Measurements from ENCODE around the gene CIDEB. TPM values are rescaled to one million over a fixed set of nuclear protein-coding genes. Genes with fewer than 3 reads are reported as not detected.

Gene CIDEB
- total RNA-seq, 1 experiment from 2014 or later: 0.18 TPM

DNA sequence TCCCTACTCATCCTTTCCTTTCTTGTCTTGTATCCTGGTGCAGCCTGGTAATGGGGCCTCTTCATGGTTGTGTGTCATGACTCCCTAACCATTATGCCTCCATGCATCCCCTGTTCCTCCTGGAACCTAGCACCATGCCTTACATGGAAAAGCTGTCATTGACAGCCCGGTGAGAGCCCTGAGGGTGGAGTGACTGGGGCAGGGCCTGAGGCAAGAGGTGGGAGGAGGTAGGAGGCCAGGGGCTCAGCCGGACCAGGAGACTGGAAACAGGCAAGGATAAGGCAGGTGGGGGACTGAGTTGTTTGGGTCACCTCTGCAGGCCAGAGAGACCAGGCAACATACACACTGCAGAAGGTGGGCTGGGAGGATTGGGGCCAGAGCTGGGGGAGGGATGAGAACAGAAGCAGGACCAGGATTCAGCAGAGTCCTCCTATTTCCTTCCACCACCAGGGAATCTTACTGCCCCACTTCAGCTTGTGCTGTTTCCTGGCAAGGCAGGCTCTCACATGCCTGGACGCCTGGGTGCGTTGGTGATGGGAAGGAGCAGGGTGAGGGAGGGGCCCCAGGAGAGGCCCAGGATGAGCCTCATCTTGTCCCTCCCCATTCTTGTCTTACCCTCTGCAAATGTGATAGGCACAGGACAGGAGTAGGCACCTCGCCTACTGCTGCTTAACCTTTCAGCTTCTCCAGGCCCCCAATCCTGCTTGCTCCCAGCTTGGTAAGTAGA lies 1.9 kb upstream of the CIDEB start, which contains the start of gene LTB4R2:
Gene LTB4R2, plus strand, starts transcription at position 603 of the 727 bp plus-strand sequence. CDS start 525 bp downstream, outside the sequence.
- no peak within 1 kb of the TSS for H3K27ac ChIP-seq (ENCODE audit: low read length)
- CTCF ChIA-PET: no interaction called here
- POLR2A ChIA-PET: no interaction called here
- TF ChIP-seq TCF7L2 (IDR thresholded peaks at IDR 0.05; ENCODE audit: low read depth, low read length) (no peak), CTCF (IDR thresholded peaks at IDR 0.05) (no peak), POLR2AphosphoS5 (IDR thresholded peaks at IDR 0.05; ENCODE audit: low read depth, low read length) (no peak), SIN3A (IDR thresholded peaks at IDR 0.05; ENCODE audit: borderline replicate concordance, insufficient read depth, low read depth, low read length) (no peak)
- TF ChIP-seq, protein P1, sequence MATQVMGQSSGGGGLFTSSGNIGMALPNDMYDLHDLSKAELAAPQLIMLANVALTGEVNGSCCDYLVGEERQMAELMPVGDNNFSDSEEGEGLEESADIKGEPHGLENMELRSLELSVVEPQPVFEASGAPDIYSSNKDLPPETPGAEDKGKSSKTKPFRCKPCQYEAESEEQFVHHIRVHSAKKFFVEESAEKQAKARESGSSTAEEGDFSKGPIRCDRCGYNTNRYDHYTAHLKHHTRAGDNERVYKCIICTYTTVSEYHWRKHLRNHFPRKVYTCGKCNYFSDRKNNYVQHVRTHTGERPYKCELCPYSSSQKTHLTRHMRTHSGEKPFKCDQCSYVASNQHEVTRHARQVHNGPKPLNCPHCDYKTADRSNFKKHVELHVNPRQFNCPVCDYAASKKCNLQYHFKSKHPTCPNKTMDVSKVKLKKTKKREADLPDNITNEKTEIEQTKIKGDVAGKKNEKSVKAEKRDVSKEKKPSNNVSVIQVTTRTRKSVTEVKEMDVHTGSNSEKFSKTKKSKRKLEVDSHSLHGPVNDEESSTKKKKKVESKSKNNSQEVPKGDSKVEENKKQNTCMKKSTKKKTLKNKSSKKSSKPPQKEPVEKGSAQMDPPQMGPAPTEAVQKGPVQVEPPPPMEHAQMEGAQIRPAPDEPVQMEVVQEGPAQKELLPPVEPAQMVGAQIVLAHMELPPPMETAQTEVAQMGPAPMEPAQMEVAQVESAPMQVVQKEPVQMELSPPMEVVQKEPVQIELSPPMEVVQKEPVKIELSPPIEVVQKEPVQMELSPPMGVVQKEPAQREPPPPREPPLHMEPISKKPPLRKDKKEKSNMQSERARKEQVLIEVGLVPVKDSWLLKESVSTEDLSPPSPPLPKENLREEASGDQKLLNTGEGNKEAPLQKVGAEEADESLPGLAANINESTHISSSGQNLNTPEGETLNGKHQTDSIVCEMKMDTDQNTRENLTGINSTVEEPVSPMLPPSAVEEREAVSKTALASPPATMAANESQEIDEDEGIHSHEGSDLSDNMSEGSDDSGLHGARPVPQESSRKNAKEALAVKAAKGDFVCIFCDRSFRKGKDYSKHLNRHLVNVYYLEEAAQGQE (IDR thresholded peaks at IDR 0.05; ENCODE audit: insufficient read depth in 1 of 2, low read depth in 2 of 2, low read length in 1 of 2): no peak
- no peak for DNase-seq (ENCODE audit: low read depth, low spot score)
- no peaks in the 10 kb centered on the region for H3K27me3 ChIP-seq (ENCODE audit: control insufficient read depth, insufficient read depth, low read length)
- no peaks in the 10 kb centered on the region for H3K36me3 ChIP-seq (ENCODE audit: control insufficient read depth, insufficient read depth, low read length)
- no peak for ATAC-seq
- BruUV-seq (replicated peaks): no TSS peak
- no peaks in the 10 kb centered on the region for H3K4me1 ChIP-seq (ENCODE audit: control insufficient read depth, insufficient read depth, low read length)
- no peaks in the 10 kb centered on the region for H3K9me3 ChIP-seq (ENCODE audit: control insufficient read depth, insufficient read depth, low read depth, low read length)
- H3K4me3 ChIP-seq (ENCODE audit: low read depth in 2 of 2, low read length in 2 of 2): no peak within 1 kb of the TSS
- intact Hi-C loops (cut with micrococcal nuclease; ENCODE audit: unreplicated experiment): no loop called here
- in situ Hi-C loops (cut with HindIII; ENCODE audit: low pct_unique_long_range_greater_than_20kb, low sequenced_read_pairs): no loop called here

DNA sequence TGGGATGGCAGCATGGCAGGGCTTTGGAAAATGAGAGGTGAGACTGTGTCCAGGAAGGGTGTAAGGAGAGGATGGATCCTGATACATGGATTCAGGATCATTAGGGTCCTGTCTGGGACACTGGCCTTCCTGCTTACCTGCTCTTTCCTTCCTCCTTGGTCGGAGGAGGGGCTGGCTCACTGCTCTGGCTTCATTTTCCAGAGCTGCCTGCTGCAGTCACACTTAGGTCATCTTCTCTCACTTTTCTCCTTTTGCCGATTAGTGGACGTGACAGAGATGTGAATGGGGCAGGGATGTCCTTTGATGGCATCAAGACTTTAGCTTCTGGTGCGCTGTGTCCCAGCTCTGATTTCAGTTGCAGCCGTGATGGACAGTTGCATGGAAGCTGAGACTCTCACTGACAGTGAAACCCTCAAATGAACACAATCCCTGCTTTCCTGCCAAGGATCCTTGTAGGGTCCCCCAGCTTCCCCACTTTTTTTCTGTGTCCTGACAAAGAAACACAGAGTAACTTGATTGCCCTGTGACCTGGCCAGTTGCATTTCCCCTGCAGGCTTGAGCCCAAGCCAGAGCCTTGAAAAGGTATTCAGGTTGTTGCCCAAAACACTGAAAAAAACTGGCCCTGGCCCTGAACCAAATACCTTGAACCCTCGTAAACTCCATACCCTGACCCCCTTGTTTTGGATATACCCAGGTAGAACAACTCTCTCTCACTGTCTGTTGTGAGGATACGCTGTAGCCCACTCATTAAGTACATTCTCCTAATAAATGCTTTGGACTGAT lies 756 bp upstream of the CIDEB start:
- Histone ChIP-seq H3K36me3 (ENCODE audit: control insufficient read depth, insufficient read depth, low read length) (no peaks in the 10 kb centered on the region; the same call in 1 of the 2 replicates), H3K27me3 (ENCODE audit: control insufficient read depth, insufficient read depth, low read length) (no peaks in the 10 kb centered on the region), H3K27ac (ENCODE audit: low read length) (no peak overlapping the region), H3K9me3 (ENCODE audit: control insufficient read depth, insufficient read depth, low read depth, low read length) (no peaks in the 10 kb centered on the region), H3K4me3 (ENCODE audit: low read depth in 2 of 2, low read length in 2 of 2) (no peak overlapping the region), H3K4me1 (ENCODE audit: control insufficient read depth, insufficient read depth, low read length) (no peaks in the 10 kb centered on the region)
- intact Hi-C loops (cut with micrococcal nuclease; ENCODE audit: unreplicated experiment) (no loop called here), in situ Hi-C loops (cut with HindIII; ENCODE audit: low pct_unique_long_range_greater_than_20kb, low sequenced_read_pairs) (no loop called here)
- DNase-seq (ENCODE audit: low read depth, low spot score) (no peak), ATAC-seq (no peak)
- TF ChIP-seq, protein P1 (IDR thresholded peaks at IDR 0.05; ENCODE audit: insufficient read depth in 1 of 2, low read depth in 2 of 2, low read length in 1 of 2): no peak
- no peak for TF ChIP-seq SIN3A (IDR thresholded peaks at IDR 0.05; ENCODE audit: borderline replicate concordance, insufficient read depth, low read depth, low read length)
- peak; percentile 69 for TF ChIP-seq CTCF (IDR thresholded peaks at IDR 0.05)
- no peak for TF ChIP-seq POLR2AphosphoS5 (IDR thresholded peaks at IDR 0.05; ENCODE audit: low read depth, low read length)
- no peak for TF ChIP-seq TCF7L2 (IDR thresholded peaks at IDR 0.05; ENCODE audit: low read depth, low read length)
- ChIA-PET POLR2A (no interaction called here), CTCF (interaction anchor here (0.6 to 1.0 kb wide), 4 partner anchors 123 to 240 kb away, joined by 3 read pairs; no protein-coding TSS in a partner anchor)
- no TSS peak for BruUV-seq (replicated peaks)
